GM19193 (cell line): Measurements from ENCODE around the gene MARCHF3.

ENCODE experiments used
- POLR2A ChIP-seq: IDR thresholded peaks from 4 replicates; pipeline ENCODE4 v1.6.1; 2011; ENCODE audit not compliant: insufficient read depth, insufficient read length; ENCODE audit errors: extremely low read depth

The MARCHF3 gene

GRCh38 chr5:126936775-126937418 is 93.5 kb downstream of the MARCHF3 start:
- no peak for TF ChIP-seq POLR2A

DNA sequence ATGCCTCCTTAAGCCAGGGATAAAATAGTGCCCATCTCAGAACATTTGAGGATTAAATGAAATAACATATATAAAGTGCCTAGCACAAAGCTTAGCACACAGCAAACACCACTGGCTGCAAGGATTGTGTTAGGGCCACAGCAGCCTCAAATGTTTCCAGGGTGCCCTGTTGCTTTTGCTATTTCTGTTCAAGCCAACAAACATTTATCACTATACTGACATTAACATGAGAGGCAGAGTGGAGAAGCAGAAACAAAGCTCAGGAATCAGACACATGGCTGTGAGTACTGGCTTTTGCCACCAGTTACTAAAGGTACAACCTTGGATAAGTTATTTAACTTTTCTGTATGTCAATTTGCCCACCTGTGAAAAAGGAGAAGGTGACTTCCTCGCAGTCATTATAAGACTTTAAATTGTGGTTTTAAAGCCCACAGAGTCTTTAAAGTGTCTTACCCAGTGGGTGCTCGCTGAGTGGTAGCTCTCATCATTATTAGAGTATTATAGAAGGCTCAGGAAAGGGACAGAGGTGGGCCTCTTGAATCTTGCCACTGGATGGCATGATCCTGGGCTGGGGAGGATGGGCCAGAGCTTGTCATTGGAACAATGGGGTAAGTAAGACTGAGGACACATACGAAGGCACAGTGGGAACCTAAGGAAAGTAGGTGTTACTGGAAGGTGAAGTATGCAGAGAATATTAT is 98.2 kb downstream of the MARCHF3 start:
- TF ChIP-seq POLR2A = no peak

- no peak for TF ChIP-seq POLR2A
Measured at GRCh38 chr5:126928041-126928440, 102.3 kb downstream of the MARCHF3 start.

DNA sequence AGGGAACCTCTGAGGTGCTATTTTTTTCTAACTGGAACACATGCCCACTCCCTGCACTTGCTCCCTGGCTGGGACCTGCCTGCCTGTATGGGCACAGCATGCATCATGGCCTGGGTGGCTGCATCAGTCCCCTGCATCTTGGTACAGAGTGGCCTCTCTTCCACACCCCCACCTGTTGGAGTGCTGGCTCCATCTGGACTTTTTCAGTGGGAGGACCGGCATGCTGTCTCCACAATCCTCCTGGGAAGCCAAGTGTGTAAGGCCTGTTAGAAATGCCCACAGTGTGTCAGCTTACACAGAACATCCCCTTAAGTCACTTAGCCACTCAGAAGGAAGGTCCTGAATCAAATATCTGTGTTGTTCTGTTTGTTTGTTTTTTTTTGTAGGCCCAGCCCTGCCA is 102.9 kb downstream of the MARCHF3 start:
- TF ChIP-seq POLR2A = no peak

- no peak for TF ChIP-seq POLR2A
Measured at GRCh38 chr5:126926187-126926586, 104.2 kb downstream of the MARCHF3 start.

GRCh38 chr5:126925482-126925881 is 104.9 kb downstream of the MARCHF3 start:
- TF ChIP-seq POLR2A = no peak

- TF ChIP-seq POLR2A = no peak
Measured at GRCh38 chr5:126924331-126925033, 105.9 kb downstream of the MARCHF3 start.

- no peak for TF ChIP-seq POLR2A
Measured at GRCh38 chr5:126921241-126922091, 108.9 kb downstream of the MARCHF3 start.

- no peak for TF ChIP-seq POLR2A
Measured at GRCh38 chr5:126920291-126920690, 110.1 kb downstream of the MARCHF3 start.

DNA sequence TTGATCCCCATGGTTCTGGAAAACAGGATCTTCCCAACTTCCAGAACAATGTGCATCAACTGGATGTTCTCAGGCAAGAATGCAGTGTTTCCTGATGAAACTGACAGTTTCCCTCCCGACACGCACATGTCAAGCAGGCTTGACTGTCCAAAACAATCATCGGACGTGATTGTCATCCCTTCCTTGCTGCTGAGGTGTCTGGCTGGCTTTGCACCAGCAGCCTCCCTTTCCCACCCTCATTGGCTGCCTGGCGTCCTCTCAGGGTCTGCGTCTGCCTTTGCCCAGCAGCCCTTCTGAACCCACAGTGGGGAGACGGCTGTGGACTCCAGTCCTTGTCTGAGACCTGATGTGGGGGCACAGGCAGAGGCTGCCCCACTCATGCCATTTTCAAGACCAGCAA is 110.8 kb downstream of the MARCHF3 start:
- no peak for TF ChIP-seq POLR2A

DNA sequence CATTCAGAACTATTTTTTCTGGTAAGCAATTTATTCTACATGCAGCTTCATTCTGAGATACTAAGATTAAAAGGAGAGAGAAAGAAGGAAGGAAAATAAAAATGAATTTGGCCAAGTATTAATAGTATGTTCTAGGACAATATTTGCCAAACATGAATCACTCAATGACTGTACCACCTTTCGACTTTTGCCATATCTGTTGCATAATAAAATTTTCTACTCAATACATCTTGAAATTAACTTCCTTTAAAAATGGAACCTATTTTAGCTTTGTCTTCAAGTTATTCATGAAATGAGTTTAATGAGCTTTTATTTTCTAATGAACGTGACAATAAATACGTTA is 111.8 kb downstream of the MARCHF3 start:
- TF ChIP-seq POLR2A = no peak

DNA sequence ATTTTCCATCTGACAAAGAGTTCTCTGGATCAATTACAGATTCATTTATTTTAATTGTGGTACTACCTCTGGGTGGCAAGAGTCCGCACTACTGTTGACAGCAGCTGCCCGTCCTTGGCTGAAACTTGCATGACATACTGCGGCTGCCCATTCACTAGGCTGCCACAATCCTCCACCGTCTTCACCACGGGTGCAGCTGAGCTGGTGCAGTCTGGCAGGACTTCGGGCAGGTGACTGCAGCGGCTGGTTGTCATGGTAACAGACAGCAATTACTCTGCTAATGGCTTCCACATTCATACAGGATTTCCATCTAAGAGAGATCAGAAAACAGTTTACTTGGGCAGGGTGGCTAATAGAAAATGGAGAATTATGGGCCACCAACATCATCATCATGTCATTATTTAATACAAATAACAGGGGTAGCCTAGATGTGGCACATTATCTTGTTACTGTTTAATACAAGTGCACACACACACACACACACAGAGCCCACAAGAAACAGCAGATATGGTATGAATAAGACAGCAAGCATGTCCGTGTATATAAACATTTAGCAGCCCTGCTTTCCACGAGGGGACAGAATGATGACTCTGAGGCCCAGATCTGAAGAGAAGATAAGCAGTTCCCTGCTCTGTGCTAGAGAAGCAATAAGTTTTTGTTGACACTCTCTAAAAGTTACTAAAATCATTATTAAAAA is 112.3 kb downstream of the MARCHF3 start:
- no peak for TF ChIP-seq POLR2A

DNA sequence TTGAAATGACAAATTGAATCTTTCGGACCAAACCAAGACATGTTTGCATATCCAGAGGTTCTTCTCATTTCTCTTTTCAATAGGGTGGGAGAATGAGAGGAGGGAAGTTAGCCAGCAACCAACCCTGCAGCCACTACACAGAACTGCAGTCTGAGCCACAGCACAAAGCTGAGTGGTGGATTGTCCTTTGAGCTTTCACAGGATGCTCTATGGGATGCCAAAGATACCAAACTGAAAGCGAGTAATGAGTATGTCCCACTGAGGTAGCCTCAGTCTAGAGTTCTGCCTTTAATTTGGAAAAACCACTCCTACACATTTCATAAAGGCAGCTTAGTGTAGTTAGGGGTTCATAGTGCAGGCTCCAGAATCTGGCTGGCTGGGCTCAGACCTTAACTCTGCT is 114.9 kb downstream of the MARCHF3 start:
- no peak for TF ChIP-seq POLR2A

GRCh38 chr5:126914801-126915436 is 115.4 kb downstream of the MARCHF3 start:
- TF ChIP-seq POLR2A = no peak
